Activated B cell treated with CpG ODN at 0.5 μM for 24 hours (primary cell): ENCODE data around the gene TYW3. TPM values are rescaled to one million over a fixed set of nuclear protein-coding genes. Genes with fewer than 3 reads are reported as not detected.

Source experiments
- ATAC-seq: fragments of 200-7000 bp; cut with Tn5 transposase; one replicate; pipeline ENCODE4 v1.10.0; 2021; ENCODE audit warnings: low read depth, mild to moderate bottlenecking, moderate library complexity
- CTCF ChIA-PET: fragments of 350-600 bp; sonication (Branson Sonifier 250); formaldehyde crosslinking; loops from one replicate; lab custom pipeline; 2021; ENCODE audit warnings: antibody characterized with exemption; lab: Charles Lee
- POLR2A ChIA-PET: fragments of 350-600 bp; sonication (Branson Sonifier 250); formaldehyde crosslinking; loops from one replicate; lab custom pipeline; 2021; ENCODE audit warnings: antibody characterized with exemption; lab: Charles Lee
- DNase-seq: peaks from one replicate; pipeline ENCODE4 v3.0.0; 2022
- H3K27ac Mint-ChIP-seq: one replicate; pipeline ENCODE4 v1.8.0; 2020; ENCODE audit warnings: mixed read lengths
- H3K27me3 Mint-ChIP-seq: one replicate; pipeline ENCODE4 v1.8.0; 2021; ENCODE audit warnings: mixed read lengths
- H3K36me3 Mint-ChIP-seq: one replicate; pipeline ENCODE4 v1.8.0; 2021; ENCODE audit warnings: low read depth, mixed read lengths
- H3K4me1 Mint-ChIP-seq: one replicate; pipeline ENCODE4 v1.8.0; 2021; ENCODE audit warnings: mixed read lengths
- H3K4me3 Mint-ChIP-seq: one replicate; pipeline ENCODE4 v1.8.0; 2020; ENCODE audit warnings: mild to moderate bottlenecking, mixed read lengths
- H3K9me3 Mint-ChIP-seq: one replicate; pipeline ENCODE4 v1.8.0; 2020; ENCODE audit warnings: mixed read lengths
- intact Hi-C: fragments of 100-400 bp; cut with micrococcal nuclease; formaldehyde crosslinking; loops from one replicate; pipeline ENCODE4 v1.15.1; 2024
- total RNA-seq: library from RNA; stranded (reverse); gene quantifications from 2 replicates; pipeline ENCODE4 v1.2.3, GENCODE V29; 2022
- TF ChIP-seq, protein P1 (sequence below): fragments of 200-600 bp; IDR thresholded peaks from one replicate; pipeline ENCODE4 v1.8.0; 2022; ENCODE audit warnings: antibody characterized with exemption, mild to moderate bottlenecking

Gene TYW3
- total RNA-seq, 1 donor from 2014 or later, result 32.6 TPM

DNA sequence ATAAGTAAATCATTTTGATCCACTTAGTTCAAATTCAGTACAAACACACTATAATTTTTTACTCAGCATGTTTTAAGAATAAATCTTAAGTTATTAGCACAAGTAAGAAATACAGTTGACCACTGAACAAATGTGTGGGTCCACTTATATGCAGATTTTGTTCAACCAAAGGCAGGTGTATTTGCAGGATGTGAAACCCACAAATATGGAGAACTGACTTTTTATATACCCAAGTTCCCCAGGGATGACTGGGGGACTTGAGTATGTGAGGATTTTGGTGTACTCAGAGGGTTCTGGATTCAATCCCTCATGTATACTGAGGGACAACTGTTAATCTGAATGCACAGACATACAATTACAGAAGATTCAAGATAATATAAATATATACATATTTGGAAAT lies 33.6 kb upstream of the TYW3 start:
- TF ChIP-seq, protein P1, sequence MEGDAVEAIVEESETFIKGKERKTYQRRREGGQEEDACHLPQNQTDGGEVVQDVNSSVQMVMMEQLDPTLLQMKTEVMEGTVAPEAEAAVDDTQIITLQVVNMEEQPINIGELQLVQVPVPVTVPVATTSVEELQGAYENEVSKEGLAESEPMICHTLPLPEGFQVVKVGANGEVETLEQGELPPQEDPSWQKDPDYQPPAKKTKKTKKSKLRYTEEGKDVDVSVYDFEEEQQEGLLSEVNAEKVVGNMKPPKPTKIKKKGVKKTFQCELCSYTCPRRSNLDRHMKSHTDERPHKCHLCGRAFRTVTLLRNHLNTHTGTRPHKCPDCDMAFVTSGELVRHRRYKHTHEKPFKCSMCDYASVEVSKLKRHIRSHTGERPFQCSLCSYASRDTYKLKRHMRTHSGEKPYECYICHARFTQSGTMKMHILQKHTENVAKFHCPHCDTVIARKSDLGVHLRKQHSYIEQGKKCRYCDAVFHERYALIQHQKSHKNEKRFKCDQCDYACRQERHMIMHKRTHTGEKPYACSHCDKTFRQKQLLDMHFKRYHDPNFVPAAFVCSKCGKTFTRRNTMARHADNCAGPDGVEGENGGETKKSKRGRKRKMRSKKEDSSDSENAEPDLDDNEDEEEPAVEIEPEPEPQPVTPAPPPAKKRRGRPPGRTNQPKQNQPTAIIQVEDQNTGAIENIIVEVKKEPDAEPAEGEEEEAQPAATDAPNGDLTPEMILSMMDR, result no peak
- H3K4me3 Mint-ChIP-seq, result no peak overlapping the region
- H3K27me3 Mint-ChIP-seq, result no peaks in the 10 kb centered on the region
- H3K36me3 Mint-ChIP-seq, result peaks cover 21% of the 10 kb centered on the region
- ATAC-seq (no peak), DNase-seq (no peak)
- H3K27ac Mint-ChIP-seq, result no peak overlapping the region
- POLR2A ChIA-PET, result no interaction called here
- H3K4me1 Mint-ChIP-seq, result no peaks in the 10 kb centered on the region
- H3K9me3 Mint-ChIP-seq, result no peaks in the 10 kb centered on the region
- CTCF ChIA-PET, result no interaction called here
- intact Hi-C loops, result no loop called here

DNA sequence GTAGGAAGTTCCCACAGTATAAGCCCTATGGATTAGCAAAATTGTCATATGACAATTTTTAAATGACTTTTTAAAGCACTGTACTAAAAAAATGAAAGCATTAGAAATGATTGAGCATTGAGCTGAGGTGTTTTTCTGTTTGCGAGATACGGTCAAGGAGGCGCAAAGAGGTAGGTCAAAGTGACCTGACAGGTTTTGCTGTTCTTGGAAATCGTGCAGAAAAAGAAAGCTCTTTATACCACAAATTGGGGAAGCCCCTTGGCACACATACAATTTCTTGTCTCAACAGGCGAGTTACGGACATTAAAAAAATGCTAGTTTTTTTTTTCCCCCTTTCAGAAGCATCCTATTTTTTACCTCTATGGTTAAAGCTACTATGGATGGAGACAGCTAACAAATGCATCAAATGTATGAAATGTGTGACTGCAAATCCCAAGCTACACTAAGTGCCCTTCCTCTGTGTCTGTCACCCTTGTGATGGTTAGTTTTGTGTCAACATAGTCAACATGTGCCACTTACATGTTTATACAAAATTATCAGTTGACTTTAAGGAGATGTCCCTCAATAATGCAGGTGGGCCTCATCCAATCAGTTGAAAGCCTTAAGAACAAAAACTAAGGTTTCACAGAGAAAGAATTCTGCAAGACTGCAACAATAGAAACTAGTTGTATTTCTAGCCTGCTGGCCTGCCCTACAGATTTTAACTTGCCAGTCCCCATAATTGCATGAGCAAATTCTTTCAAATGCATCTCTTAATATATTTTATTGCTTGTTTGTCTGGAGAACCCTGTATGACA lies 29.4 kb upstream of the TYW3 start:
- Mint-ChIP-seq H3K4me1 (no peaks in the 10 kb centered on the region), H3K36me3 (peaks cover 54% of the 10 kb centered on the region), H3K4me3 (no peak overlapping the region), H3K27me3 (no peaks in the 10 kb centered on the region), H3K9me3 (no peaks in the 10 kb centered on the region), H3K27ac (no peak overlapping the region)
- no peak for DNase-seq
- POLR2A ChIA-PET, result no interaction called here
- TF ChIP-seq, protein P1, result no peak
- ATAC-seq, result no peak
- intact Hi-C loops, result no loop called here
- CTCF ChIA-PET, result no interaction called here

DNA sequence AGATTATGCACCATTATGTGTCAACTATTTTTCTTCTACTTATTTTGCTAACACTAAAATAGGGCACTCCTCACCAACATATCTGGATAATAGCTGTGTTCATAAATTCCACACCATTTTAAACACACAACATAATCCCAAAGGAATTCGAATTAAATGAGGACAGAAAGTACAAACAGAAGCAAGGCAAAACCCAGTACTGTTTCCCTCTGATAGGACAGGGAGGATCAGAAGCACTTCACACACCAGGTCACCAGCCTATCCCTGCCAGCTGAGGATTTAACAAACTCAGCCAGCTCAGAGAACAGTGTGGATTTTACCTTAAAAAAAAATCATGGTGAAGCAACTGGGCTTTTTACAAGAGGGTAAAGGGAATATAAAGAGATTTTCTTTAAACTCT lies 20.1 kb upstream of the TYW3 start:
- peaks cover 54% of the 10 kb centered on the region for H3K36me3 Mint-ChIP-seq
- H3K27me3 Mint-ChIP-seq, result no peaks in the 10 kb centered on the region
- POLR2A ChIA-PET, result no interaction called here
- TF ChIP-seq, protein P1, result no peak
- H3K27ac Mint-ChIP-seq, result no peak overlapping the region
- DNase-seq (no peak), ATAC-seq (no peak)
- H3K4me1 Mint-ChIP-seq, result no peaks in the 10 kb centered on the region
- H3K9me3 Mint-ChIP-seq, result no peaks in the 10 kb centered on the region
- intact Hi-C loops, result no loop called here
- CTCF ChIA-PET, result interaction anchor here (2.4 kb wide), 1 partner anchor 21 kb away, joined by 6 read pairs; the partner anchor contains the start of genes CRYZ and TYW3
- H3K4me3 Mint-ChIP-seq, result no peak overlapping the region

GRCh38 chr1:74713849-74714248 lies 19.1 kb upstream of the TYW3 start:
- ChIA-PET CTCF (interaction anchor here (2.4 kb wide), 1 partner anchor 20 kb away, joined by 6 read pairs; the partner anchor contains the start of genes CRYZ and TYW3), POLR2A (no interaction called here)
- H3K4me3 Mint-ChIP-seq, result no peak overlapping the region
- DNase-seq (no peak), ATAC-seq (no peak)
- no peaks in the 10 kb centered on the region for H3K27me3 Mint-ChIP-seq
- H3K4me1 Mint-ChIP-seq, result no peaks in the 10 kb centered on the region
- no peaks in the 10 kb centered on the region for H3K9me3 Mint-ChIP-seq
- peaks cover 44% of the 10 kb centered on the region for H3K36me3 Mint-ChIP-seq
- H3K27ac Mint-ChIP-seq, result no peak overlapping the region
- intact Hi-C loops, result no loop called here
- TF ChIP-seq, protein P1, result no peak

DNA sequence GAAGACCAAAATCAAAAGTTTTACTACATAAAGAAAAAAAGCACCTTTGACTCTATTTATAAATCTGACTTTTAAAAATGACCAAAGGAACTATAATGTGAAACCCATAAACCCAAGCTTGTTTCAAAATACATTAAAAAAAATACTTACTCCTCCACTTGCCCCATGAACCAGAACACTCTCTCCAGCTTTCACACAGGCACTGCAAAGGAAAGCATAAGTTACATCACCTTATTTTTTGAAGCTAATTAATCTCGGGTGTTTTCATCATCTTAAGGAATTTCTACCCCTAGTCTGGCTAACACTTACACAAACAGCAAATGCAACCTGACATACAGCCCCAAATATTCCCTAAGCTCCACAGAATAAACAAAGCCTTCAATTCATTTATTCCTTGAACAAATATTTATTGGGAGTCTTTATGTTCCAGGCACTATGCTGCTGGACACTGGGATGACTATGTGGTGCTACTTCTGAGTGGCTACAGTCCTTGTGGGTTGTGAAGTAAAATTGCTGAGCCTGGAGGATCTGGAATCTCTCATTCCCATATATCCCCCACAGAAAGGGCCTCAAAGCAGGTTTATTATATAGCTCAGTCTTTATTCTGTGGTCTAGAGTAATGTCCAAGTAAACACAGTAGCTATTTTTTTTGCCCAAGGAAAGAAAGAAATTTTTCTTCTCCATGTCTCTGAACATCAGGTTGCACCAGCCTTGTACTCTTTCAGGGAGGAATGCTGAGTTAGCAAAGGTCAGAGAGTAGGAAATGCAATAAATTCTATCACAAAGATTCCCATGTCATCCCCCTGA lies 18.3 kb upstream of the TYW3 start:
- Mint-ChIP-seq H3K27me3 (no peaks in the 10 kb centered on the region), H3K4me1 (no peaks in the 10 kb centered on the region)
- CTCF ChIA-PET, result interaction anchor here (2.4 kb wide), 1 partner anchor 19 kb away, joined by 6 read pairs; the partner anchor contains the start of genes CRYZ and TYW3

More for the DNA sequence above, 18.3 kb upstream of the TYW3 start:
- no peaks in the 10 kb centered on the region for H3K9me3 Mint-ChIP-seq
- no peak for ATAC-seq
- POLR2A ChIA-PET, result no interaction called here
- H3K4me3 Mint-ChIP-seq, result no peak overlapping the region
- no peak for DNase-seq
- peaks cover 38% of the 10 kb centered on the region for H3K36me3 Mint-ChIP-seq
- intact Hi-C loops, result no loop called here
- TF ChIP-seq, protein P1, result no peak
- no peak overlapping the region for H3K27ac Mint-ChIP-seq
